HG03460 (cell line): ENCODE data around the gene OST4.
"Not testable (repeated sequence)": the region's sequence is repeated elsewhere in the genome, so short reads cannot be mapped to it uniquely, and the experiment has no call there.

Source experiments
- ATAC-seq: cut with Tn5 transposase; IDR thresholded peaks from one replicate; pipeline ENCODE4 v1.9.1; 2021; ENCODE audit not compliant: unreplicated experiment

OST4 gene

GRCh38 chr2:27080140-27080469, 8.7 kb upstream of the OST4 start:
- ATAC-seq: no peak

GRCh38 chr2:27079233-27080139, 8.0 kb upstream of the OST4 start:
- no peak for ATAC-seq

GRCh38 chr2:27078267-27079194, 7.1 kb upstream of the OST4 start, which contains the start of gene EMILIN1:
Gene EMILIN1 (plus strand): TSS chr2:27078615. CDS start chr2:27079066, 451 bp downstream.
- no peak for ATAC-seq

GRCh38 chr2:27077231-27077630, 5.8 kb upstream of the OST4 start:
- no peak for ATAC-seq

GRCh38 chr2:27076323-27076722, 4.9 kb upstream of the OST4 start:
- no peak for ATAC-seq

GRCh38 chr2:27075566-27075871, 4.1 kb upstream of the OST4 start:
- ATAC-seq: not testable (repeated sequence)

GRCh38 chr2:27074738-27075565, 3.5 kb upstream of the OST4 start:
- ATAC-seq: no peak

GRCh38 chr2:27073782-27074181, 2.3 kb upstream of the OST4 start:
- no peak for ATAC-seq

- no peak for ATAC-seq
Measured at GRCh38 chr2:27072920-27073319, 1.5 kb upstream of the OST4 start.

GRCh38 chr2:27071990-27072830, 756 bp upstream of the OST4 start:
- ATAC-seq: peak; percentile 5

- ATAC-seq: peak; percentile 8
Measured at GRCh38 chr2:27070653-27071276, 689 bp downstream of the OST4 start.

GRCh38 chr2:27069961-27070618, 1.4 kb downstream of the OST4 start:
- ATAC-seq: no peak

- ATAC-seq: no peak
Measured at GRCh38 chr2:27069436-27069835, 2.0 kb downstream of the OST4 start.

- ATAC-seq: no peak
Measured at GRCh38 chr2:27067385-27067784, 4.1 kb downstream of the OST4 start.

GRCh38 chr2:27065128-27065527, 6.3 kb downstream of the OST4 start:
- ATAC-seq: no peak

- no peak for ATAC-seq
Measured at GRCh38 chr2:27060323-27060722, 11.1 kb downstream of the OST4 start.

- ATAC-seq: no peak
Measured at GRCh38 chr2:27059141-27059820, 12.2 kb downstream of the OST4 start.

GRCh38 chr2:27058210-27058609, 13.2 kb downstream of the OST4 start:
- ATAC-seq: no peak

GRCh38 chr2:27057184-27057583, 14.3 kb downstream of the OST4 start:
- ATAC-seq: no peak
